ENCODE results near the gene MECR.

The MECR gene

GRCh38 chr1:29211086-29212030, 19.4 kb downstream of the MECR start:
- in situ Hi-C loops (cut with MboI; ENCODE audit: low sequenced_read_pairs) = no loop called here

- in situ Hi-C loops (cut with MboI; ENCODE audit: low sequenced_read_pairs) = no loop called here
These were observed 20.3 kb downstream of the MECR start for GRCh38 chr1:29210278-29211085.

- in situ Hi-C loops (cut with MboI; ENCODE audit: low sequenced_read_pairs) = loop anchor here (10.0 kb wide), 1 partner anchor 324 kb away; no protein-coding TSS in a partner anchor
These were observed 21.6 kb downstream of the MECR start for GRCh38 chr1:29209173-29209572.

- in situ Hi-C loops (cut with MboI; ENCODE audit: low sequenced_read_pairs) = loop anchor here (10.0 kb wide), 1 partner anchor 324 kb away; no protein-coding TSS in a partner anchor
These were observed 22.3 kb downstream of the MECR start for GRCh38 chr1:29208442-29208841.

- in situ Hi-C loops (cut with MboI; ENCODE audit: low sequenced_read_pairs) = loop anchor here (10.0 kb wide), 1 partner anchor 318 kb away; no protein-coding TSS in a partner anchor
These were observed 28.0 kb downstream of the MECR start for GRCh38 chr1:29202584-29203340.

- in situ Hi-C loops (cut with MboI; ENCODE audit: low sequenced_read_pairs) = loop anchor here (10.0 kb wide), 1 partner anchor 317 kb away; no protein-coding TSS in a partner anchor
These were observed 28.7 kb downstream of the MECR start for GRCh38 chr1:29202053-29202452.

- in situ Hi-C loops (cut with MboI; ENCODE audit: low sequenced_read_pairs) = loop anchor here (10.0 kb wide), 1 partner anchor 317 kb away; no protein-coding TSS in a partner anchor
These were observed 29.1 kb downstream of the MECR start for GRCh38 chr1:29201595-29202051.

GRCh38 chr1:29200906-29201594, 29.7 kb downstream of the MECR start:
- in situ Hi-C loops (cut with MboI; ENCODE audit: low sequenced_read_pairs) = loop anchor here (10.0 kb wide), 1 partner anchor 316 kb away; no protein-coding TSS in a partner anchor

- in situ Hi-C loops (cut with MboI; ENCODE audit: low sequenced_read_pairs) = loop anchor here (25.0 kb wide), 1 partner anchor 411 kb away; no protein-coding TSS in a partner anchor
These were observed 32.7 kb downstream of the MECR start for GRCh38 chr1:29197993-29198392.

GRCh38 chr1:29197590-29197924, 33.2 kb downstream of the MECR start:
- in situ Hi-C loops (cut with MboI; ENCODE audit: low sequenced_read_pairs) = loop anchor here (25.0 kb wide), 1 partner anchor 410 kb away; no protein-coding TSS in a partner anchor

- in situ Hi-C loops (cut with MboI; ENCODE audit: low sequenced_read_pairs) = loop anchor here (25.0 kb wide), 1 partner anchor 410 kb away; no protein-coding TSS in a partner anchor
These were observed 33.7 kb downstream of the MECR start for GRCh38 chr1:29196863-29197589.

GRCh38 chr1:29195881-29196291, 34.8 kb downstream of the MECR start:
- in situ Hi-C loops (cut with MboI; ENCODE audit: low sequenced_read_pairs) = loop anchor here (25.0 kb wide), 1 partner anchor 409 kb away; no protein-coding TSS in a partner anchor

- in situ Hi-C loops (cut with MboI; ENCODE audit: low sequenced_read_pairs) = loop anchor here (25.0 kb wide), 1 partner anchor 407 kb away; no protein-coding TSS in a partner anchor
These were observed 36.8 kb downstream of the MECR start for GRCh38 chr1:29193879-29194455.

- in situ Hi-C loops (cut with MboI; ENCODE audit: low sequenced_read_pairs) = loop anchor here (25.0 kb wide), 1 partner anchor 403 kb away; no protein-coding TSS in a partner anchor
These were observed 40.0 kb downstream of the MECR start for GRCh38 chr1:29190718-29191117.

- in situ Hi-C loops (cut with MboI; ENCODE audit: low sequenced_read_pairs) = loop anchor here (25.0 kb wide), 1 partner anchor 399 kb away; no protein-coding TSS in a partner anchor
These were observed 44.0 kb downstream of the MECR start for GRCh38 chr1:29186707-29187106.

GRCh38 chr1:29186252-29186651, 44.5 kb downstream of the MECR start:
- in situ Hi-C loops (cut with MboI; ENCODE audit: low sequenced_read_pairs) = loop anchor here (25.0 kb wide), 1 partner anchor 399 kb away; no protein-coding TSS in a partner anchor

- in situ Hi-C loops (cut with MboI; ENCODE audit: low sequenced_read_pairs) = loop anchor here (25.0 kb wide), 1 partner anchor 396 kb away; no protein-coding TSS in a partner anchor
These were observed 47.4 kb downstream of the MECR start for GRCh38 chr1:29183287-29183686.

Measured in HL-60/S4 treated with phorbol 12-myristate 13-acetate at 8.2 ng/mL for 4 days and 3 days (cell line).